GM19099 (cell line): ENCODE data around the gene MIX23.
A peak's percentile ranks its signal among the peaks of the same experiment; 100 is the strongest.

Experiments
- POLR2A ChIP-seq: IDR thresholded peaks from 3 replicates; pipeline ENCODE4 v1.6.1; 2011; ENCODE audit warnings: low read depth; ENCODE audit not compliant: insufficient read length; ENCODE audit errors: extremely low read depth

Gene MIX23

DNA sequence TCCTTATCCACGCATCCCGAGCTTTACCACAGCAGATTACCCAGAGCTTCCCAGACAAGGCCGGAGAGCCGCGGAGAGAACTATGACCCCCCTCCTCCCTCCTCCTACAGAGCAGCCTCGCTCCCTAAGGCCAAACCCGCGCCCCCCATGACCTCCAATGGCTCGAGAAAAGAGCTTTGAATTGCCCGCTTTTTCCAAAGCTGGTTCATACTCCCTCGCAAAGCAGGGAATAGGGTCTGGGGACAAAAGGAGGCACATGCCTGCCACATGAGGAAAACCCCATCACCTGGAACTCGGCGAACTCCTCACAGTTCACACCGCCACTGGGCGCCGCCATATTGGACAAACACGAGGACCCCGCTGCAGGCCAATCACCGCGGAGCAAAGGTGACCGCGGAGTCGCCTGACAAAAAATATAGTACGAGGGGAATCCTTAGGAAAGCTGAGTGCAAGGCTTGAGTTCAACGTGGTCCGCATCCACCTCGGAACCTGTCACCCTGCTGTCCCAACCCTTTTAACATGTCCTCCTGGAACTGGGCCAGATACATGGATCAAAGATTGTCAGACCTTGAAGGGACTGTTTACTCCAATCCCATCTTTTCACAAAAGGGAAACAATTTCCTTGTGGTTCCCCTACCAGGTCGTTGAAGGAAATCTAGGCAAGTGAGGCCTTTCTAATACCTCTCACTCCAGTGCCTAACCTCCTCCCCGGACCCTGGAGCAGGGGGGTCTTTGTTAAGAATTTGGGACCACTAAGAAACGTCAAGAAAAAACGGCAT lies at the start of gene MIX23:
MIX23 (minus strand) TSS at position 344 of the 779 bp plus-strand sequence; CDS start at position 337, 7 bp downstream.
- TF ChIP-seq POLR2A, result peak; percentile 77

DNA sequence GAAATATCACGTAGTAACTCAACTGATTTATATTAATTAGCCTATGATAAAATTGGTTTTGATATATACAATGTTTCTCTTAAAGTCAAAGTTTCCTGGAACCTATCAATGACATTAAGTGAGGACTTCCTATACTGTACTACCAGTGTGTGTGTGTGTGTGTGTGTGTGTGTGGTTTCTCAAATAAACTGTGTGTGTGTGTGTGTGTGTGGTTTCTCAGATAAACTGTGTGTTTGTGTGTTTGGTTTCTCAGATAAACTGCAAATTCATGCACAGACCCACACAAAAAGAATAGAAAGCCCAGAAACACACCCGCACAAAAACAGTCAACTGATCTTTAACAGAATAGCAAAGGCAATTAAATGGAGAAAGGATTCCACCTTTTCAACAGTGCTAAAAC lies 47.3 kb upstream of the MIX23 start:
- no peak for TF ChIP-seq POLR2A

DNA sequence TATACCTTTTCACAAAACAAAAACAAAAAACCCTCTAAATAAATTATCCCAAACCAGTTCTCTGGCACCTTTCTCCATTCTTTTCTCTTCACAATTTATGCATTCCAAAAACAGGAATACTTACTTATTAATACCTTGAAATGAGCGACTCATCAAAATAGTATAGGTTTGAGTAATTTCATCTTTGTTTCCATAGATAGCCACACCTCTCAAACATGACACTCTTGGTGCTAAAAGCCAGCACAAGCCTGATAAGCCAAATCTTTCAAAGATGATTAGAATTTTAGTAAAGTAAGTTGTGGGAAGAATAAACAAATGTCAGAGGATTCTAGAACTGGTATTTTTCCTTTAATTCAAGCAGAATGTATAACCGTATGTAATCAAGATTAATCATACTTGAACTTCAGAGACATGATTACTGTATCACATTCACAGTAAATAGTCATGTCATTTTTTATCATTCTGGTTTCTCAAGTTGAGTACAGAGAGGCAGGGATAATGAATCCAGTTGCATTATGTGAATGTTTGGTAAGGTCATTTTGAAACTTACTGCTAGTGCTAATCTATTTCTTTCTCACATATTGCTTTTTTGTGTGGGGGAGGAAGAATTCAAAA lies 44.9 kb upstream of the MIX23 start:
- no peak for TF ChIP-seq POLR2A

DNA sequence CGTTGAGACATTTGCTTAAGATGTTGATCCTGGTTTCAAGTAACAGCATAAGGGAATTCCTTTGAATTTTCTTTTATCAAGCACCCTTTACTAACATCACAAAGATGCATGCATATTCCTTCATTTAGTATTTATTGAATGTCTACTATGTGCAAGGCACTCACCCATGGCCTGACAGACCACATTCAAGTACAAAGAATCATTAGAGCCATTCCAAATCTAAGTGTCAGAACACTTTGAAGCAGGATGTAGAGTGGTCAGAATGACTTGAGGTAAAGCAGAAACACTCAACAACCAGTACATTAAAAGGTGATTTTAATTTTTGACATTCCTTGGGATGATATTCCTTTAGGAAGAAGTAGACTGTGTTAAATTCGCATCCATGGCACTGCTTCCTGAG lies 38.8 kb upstream of the MIX23 start:
- TF ChIP-seq POLR2A, result no peak

DNA sequence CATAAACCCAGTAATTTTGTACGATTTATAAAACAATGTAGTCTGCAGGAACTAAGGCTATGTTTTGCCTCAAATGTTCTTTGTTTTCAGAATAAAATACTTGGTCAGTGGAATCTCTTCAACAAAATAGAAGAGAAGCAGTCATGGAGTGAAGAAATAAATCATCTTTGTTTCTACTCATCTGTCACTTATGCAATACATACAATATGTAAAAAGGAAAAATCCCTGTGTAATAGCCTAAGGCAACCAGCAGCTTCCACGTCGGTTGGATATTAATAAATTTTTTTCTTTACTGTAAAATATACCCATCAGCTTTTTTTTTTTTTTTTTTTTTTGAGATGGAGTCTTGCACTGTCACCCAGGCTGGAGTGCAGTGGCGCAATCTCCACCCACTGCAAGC lies 38.1 kb upstream of the MIX23 start:
- no peak for TF ChIP-seq POLR2A

DNA sequence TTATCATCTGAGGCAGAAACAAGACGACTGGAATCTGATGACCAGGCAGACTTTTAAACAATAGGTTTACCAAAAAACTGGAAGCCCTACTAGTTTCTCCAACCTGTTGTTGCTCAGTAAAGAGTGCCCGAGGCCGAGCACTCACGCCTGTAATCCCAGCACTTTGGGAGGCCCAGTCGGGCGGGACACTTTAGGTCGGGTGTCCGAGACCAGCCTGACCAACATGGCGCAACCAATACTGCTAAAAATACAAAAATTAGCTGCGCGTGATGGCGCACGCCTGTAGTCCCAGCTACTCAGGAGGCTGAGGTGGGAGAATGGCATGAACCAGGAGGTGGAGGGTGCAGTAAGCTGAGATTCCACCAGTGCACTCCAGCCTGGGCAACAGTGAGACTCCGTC lies 33.9 kb upstream of the MIX23 start:
- TF ChIP-seq POLR2A, result no peak

DNA sequence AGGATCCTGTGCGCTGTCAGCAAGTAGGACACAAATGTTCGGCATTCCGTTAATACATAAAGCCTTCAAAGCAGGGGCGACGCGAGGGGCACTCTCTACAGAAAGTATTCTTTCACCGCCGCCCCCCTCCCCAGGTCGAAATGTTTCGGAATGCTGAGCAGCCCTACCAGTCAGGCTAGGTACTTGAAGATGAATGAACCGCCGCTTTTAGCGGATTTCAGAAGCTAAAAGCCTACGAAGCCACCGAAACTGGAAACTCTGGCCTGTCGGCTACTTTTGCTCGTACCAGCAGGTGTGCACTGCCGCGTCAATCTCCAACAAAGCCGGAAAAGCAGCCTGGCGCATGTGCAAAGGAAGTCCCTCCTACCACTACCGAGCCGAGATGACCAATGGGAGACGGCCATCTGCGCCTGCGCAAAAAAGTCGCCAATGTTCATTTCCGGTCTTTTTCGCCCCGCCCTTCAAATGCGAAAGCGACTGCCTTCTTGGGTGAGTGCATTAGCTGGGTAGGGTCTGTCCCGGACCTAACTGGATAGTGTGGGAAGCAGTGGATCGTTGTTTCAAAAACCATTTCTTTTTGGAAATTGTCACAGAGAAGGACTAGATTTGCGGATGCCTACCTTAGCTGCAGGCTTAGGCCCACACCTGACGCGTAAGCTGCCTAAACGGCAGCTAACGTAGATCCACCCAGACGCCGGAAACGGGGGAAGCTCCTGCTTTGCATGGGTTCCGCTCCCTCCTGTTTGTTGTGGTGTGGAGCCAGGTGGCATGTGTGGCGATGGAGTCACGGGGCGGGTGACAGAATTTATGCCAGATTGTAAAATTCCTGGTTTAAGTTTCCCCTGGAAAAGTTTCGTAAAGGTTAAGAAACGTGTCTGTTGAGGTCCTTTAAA lies 33.0 kb upstream of the MIX23 start, which contains the start of gene WDR5B:
WDR5B (minus strand) TSS at position 301 of the 893 bp plus-strand sequence. CDS start 534 bp downstream, outside the sequence.
- TF ChIP-seq POLR2A, result peak; percentile 96

DNA sequence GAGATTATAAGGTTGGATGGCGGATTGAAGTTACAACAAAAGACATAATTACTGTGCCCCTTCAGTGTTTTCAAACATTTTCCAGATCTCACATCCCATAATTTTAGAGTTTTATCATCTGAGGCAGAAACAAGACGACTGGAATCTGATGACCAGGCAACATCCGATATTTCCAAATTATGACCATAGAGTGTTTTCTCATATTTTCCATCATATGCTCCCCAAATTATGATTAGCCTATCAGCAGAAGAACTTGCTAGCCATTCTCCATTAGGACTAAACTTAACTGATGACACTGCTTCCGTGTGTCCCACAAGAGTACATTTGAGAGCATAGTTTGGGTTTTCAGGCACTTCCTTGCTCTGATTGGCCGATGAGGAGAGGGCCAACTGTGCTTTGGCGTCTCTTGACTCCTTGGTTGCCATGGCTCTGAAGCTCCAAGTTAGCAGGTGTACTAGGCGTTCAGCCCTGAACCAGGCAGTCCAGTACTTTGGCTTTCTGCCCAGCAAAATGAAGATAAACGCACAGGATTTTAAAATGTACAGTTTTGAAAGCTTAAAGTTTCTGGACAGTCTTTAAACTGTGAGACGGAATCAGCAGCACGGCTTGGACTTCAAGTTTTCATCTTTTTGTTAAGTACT lies 32.2 kb upstream of the MIX23 start:
- no peak for TF ChIP-seq POLR2A

DNA sequence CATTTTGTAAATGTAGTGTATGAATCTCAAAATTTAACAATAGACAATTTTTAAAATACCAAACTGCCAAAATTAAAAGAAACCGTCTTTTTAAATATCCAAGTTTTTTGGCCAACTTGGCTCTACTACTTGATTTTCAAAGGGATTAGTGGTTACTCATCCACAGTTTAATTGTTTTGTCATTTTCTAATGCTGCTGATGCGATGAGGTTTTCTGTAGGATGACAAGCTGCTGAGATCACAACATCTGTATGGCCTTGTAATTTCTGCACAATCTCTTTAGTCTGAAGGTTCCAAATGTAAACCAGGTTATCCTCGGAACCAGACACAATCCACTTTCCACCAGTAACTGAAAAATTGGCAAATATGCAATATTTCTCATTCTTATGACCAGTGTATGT lies 31.4 kb upstream of the MIX23 start:
- no peak for TF ChIP-seq POLR2A

DNA sequence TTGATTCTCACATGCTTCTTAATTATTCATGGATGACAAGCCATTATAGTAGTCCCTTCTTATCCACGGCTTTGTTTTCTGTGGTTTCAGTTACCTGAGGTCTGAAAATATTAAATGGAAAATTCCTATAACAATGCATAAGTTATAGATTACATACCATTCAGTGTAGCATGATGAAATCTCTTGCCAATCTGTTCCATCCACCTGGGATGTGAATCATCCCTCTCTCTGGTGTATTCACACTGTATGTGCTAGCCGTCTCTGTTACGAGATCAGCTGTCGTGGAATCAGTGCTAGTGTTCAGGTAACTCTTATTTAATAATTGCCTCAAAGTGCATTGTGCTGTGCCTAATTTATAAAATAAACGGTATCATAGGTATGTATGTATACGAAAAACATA lies 27.6 kb upstream of the MIX23 start:
- TF ChIP-seq POLR2A, result no peak

DNA sequence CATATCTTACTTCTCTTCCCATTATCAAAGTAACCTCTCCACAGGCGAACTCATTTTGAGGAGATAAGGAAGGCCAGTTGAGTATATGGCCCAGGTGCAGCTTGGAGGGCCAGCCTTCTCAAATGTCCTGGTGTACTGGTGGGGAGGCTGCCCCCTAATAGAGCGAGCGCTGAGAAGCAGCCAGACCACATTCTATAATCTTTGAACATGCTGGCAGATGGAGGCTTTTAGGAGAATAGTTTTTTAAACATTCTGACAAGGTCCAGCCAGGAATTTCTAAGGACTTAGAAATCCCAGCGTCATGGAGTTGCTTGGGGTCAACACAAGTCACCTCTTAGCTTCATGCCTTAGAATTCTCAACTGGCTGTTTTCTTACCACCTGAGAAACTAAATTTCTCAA lies 27.1 kb upstream of the MIX23 start:
- TF ChIP-seq POLR2A, result no peak

DNA sequence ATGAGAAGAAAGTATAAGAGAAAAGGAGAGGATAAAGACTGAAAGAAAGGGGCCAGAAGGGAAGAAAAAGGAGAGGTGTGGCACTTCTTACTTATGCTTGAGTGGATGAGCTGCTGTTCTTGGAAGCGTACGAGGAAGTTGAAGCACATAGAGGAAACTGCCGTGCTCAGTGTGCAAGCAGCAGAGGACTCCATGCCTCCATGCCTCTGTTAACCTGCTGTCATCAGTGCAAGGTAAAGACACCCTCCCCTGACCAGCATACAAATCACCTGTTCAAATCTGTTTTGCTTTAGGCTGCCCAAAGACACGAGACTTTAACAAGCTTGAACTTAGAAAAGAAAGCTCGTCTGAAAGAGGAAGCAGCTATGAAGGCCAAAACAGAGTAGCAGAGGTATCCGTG lies 26.4 kb upstream of the MIX23 start:
- no peak for TF ChIP-seq POLR2A

DNA sequence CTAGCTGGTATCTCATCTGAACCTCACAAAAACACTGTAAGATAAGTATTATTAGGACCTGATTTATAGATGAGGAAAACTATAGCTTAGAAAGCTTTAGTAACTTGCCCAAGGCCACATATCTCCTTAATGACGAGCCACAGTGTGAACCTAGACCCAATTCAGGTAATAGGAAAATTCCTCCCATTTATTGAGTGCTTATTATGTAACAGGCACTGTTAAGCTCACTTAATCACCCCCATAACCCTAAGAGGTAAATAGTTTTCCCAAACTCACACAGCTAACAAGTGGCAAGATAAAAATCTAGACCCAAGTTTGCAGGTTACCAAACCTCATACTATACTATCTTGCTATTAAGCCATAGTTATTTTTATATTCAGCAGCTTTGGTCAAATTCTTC lies 24.9 kb upstream of the MIX23 start:
- TF ChIP-seq POLR2A, result no peak

DNA sequence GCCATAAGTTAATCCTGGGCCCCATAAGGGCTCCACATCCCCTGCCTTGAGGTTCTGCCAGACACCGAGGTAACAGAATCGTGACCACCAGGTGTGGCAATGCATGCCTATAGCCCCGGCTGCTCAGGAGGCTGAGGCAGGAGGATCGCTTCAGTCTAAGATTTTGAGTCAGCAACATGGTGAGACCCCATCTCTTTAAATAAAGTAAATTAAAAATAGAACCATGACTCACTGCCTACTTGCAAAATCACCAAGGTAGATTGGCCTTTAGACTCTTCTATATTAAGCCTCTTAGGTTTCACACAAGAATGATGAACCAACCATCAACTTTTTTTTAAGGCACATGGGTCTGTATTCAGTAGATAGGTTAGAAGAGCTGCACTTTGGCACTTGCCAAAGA lies 23.2 kb upstream of the MIX23 start:
- no peak for TF ChIP-seq POLR2A

DNA sequence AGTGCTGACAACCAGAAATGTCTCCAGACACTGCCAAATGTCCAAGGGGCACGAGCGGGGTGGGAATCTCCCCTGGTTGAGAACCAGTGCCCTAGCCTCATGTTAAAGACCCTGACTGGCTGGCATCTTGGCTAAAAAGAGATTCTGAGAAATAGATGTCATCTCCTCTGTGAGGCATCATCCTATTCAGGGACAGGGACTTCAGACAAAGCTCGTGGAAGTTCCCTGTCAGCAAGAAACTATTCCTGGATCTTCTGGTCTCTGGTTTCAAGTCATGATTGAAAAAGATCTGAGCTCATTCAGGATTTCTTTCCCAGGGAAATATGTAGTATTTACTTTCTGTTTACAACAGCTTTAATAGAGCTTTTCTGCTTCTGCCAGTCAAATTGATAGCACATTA lies 22.0 kb upstream of the MIX23 start:
- no peak for TF ChIP-seq POLR2A
